SK-N-SH (cell line): Measurements from ENCODE around the gene FAM3C. TPM values are rescaled to one million over a fixed set of nuclear protein-coding genes. Genes with fewer than 3 reads are reported as not detected.
"Not testable (repeated sequence)": the region's sequence is repeated elsewhere in the genome, so short reads cannot be mapped to it uniquely, and the experiment has no call there.

Experiments used
- CTCF ChIA-PET: fragments of 300-600, 350-600 bp; formaldehyde crosslinking; extraction: SDS; loops from one replicate; lab custom pipeline; 2021; lab: Yijun Ruan, JAX
- POLR2A ChIA-PET: fragments of 350-600 bp; sonication (Branson Sonifier 250); formaldehyde crosslinking; extraction: SDS; loops from one replicate; lab custom pipeline; 2020; ENCODE audit warnings: antibody characterized with exemption, inconsistent platforms; lab: Yijun Ruan, JAX
- DNase-seq: peaks from one replicate; pipeline ENCODE4 v3.0.0; 2012
- H2AFZ ChIP-seq: fragments of 200-600 bp; sonication (generic); 2 replicates; pipeline ENCODE4 v1.8.1; 2016; ENCODE audit warnings: antibody characterized with exemption, mild to moderate bottlenecking, low read depth
- H3F3A ChIP-seq: fragments of 200-600 bp; sonication (generic); replicated peaks from 2 replicates; pipeline ENCODE3; 2016; ENCODE audit warnings: antibody characterized with exemption, mild to moderate bottlenecking; ENCODE audit not compliant: insufficient read depth
- H3K27ac ChIP-seq, 2 experiments: fragments of 200-500 bp in 1 of 2; fragments of 200-600 bp in 1 of 2; sonication (Bioruptor generic) in 1 of 2; sonication (generic), shearing (Covaris generic) in 1 of 2; 2 replicates each; pipeline versions ENCODE4 v1.5.1 to v1.6.1; 2014 to 2016; ENCODE audit warnings: low read depth in 2 of 2, inconsistent platforms in 1 of 2, low read length in 1 of 2, mild to moderate bottlenecking in 1 of 2, mixed read lengths in 1 of 2
- H3K27me3 ChIP-seq: fragments of 200-600 bp; sonication (generic), shearing (Covaris generic); 2 replicates; pipeline ENCODE4 v1.6.1; 2016; ENCODE audit warnings: mixed run types; ENCODE audit not compliant: insufficient read depth
- H3K36me3 ChIP-seq, 2 experiments: fragments of 200-500 bp in 1 of 2; fragments of 200-600 bp in 1 of 2; sonication (Bioruptor generic) in 1 of 2; sonication (generic) in 1 of 2; replicated peaks in 1 of 2; 2 replicates each; pipeline versions ENCODE3 to v1.5.1; 2014 to 2016; ENCODE audit warnings: low read length in 1 of 2, mild to moderate bottlenecking in 1 of 2; ENCODE audit not compliant: insufficient read depth in 2 of 2, control insufficient read depth in 1 of 2
- H3K4me1 ChIP-seq, 2 experiments: fragments of 200-500 bp in 1 of 2; fragments of 200-600 bp in 1 of 2; sonication (Bioruptor generic) in 1 of 2; sonication (generic), shearing (Covaris generic) in 1 of 2; 2 replicates each; pipeline versions ENCODE4 v1.5.1 to v1.6.1; 2014 to 2016; ENCODE audit warnings: low read depth in 1 of 2, low read length in 1 of 2, mixed run types in 1 of 2; ENCODE audit not compliant: insufficient read depth in 2 of 2, control insufficient read depth in 1 of 2
- H3K4me2 ChIP-seq: fragments of 200-600 bp; sonication (generic), shearing (Covaris generic); 2 replicates; pipeline ENCODE4 v1.6.1; 2017; ENCODE audit warnings: mixed run types
- H3K4me3 ChIP-seq, 2 experiments: fragments of 200-500 bp in 1 of 2; fragments of 200-600 bp in 1 of 2; sonication (Bioruptor generic) in 1 of 2; sonication (generic), shearing (Covaris generic) in 1 of 2; 2 replicates each; pipeline versions ENCODE4 v1.5.1 to v1.8.1; 2014 to 2016; ENCODE audit warnings: low read depth in 2 of 2, inconsistent platforms in 1 of 2, low read length in 1 of 2, mild to moderate bottlenecking in 1 of 2, mixed read lengths in 1 of 2, moderate library complexity in 1 of 2
- H3K79me2 ChIP-seq: fragments of 200-600 bp; sonication (generic); 2 replicates; pipeline ENCODE4 v1.8.1; 2017; ENCODE audit warnings: mild to moderate bottlenecking; ENCODE audit not compliant: insufficient read depth
- H3K9ac ChIP-seq: fragments of 200-600 bp; sonication (generic); 2 replicates; pipeline ENCODE4 v1.6.1; 2017; ENCODE audit warnings: mixed run types
- H3K9me2 ChIP-seq: fragments of 200-600 bp; sonication (generic); 2 replicates; pipeline ENCODE4 v1.6.1; 2017; ENCODE audit warnings: mixed run types
- H3K9me3 ChIP-seq: fragments of 200-600 bp; sonication (generic); 2 replicates; pipeline ENCODE4 v1.6.1; 2017; ENCODE audit warnings: mixed run types, mild to moderate bottlenecking, moderate library complexity
- H4K20me1 ChIP-seq: fragments of 200-600 bp; sonication (generic); 2 replicates; pipeline ENCODE4 v1.6.1; 2017; ENCODE audit warnings: mild to moderate bottlenecking, mixed run types; ENCODE audit not compliant: insufficient read depth
- CHD2 ChIP-seq: fragments of 150-350 bp; IDR thresholded peaks from 2 replicates; pipeline ENCODE4 v1.6.1; 2018; ENCODE audit warnings: low read length; ENCODE audit not compliant: partially characterized antibody
- CTCF ChIP-seq: fragments of 200-600 bp; sonication (generic); IDR thresholded peaks from 2 replicates; pipeline ENCODE4 v1.6.1; 2017; ENCODE audit warnings: antibody characterized with exemption, mild to moderate bottlenecking, moderate library complexity
- EP300 ChIP-seq, 2 experiments: IDR thresholded peaks; 2 replicates each; pipeline versions ENCODE4 v1.4.0 to v1.6.1; 2012; ENCODE audit warnings: borderline replicate concordance in 1 of 2, low read depth in 1 of 2, low read length in 1 of 2
- FOSL2 ChIP-seq: IDR thresholded peaks from 2 replicates; pipeline ENCODE4 v1.4.0; 2012; ENCODE audit warnings: low read depth, mild to moderate bottlenecking, moderate library complexity, borderline replicate concordance
- GABPA ChIP-seq: IDR thresholded peaks from 2 replicates; pipeline ENCODE4 v1.4.0; 2012; ENCODE audit warnings: low read depth, mild to moderate bottlenecking
- GATA2 ChIP-seq: sonication (generic); formaldehyde crosslinking; IDR thresholded peaks from 2 replicates; pipeline ENCODE4 v1.5.0; 2020; ENCODE audit warnings: mild to moderate bottlenecking, missing genetic modification reagents
- JUND ChIP-seq: IDR thresholded peaks from 2 replicates; pipeline ENCODE4 v1.4.0; 2012
- MXI1 ChIP-seq: IDR thresholded peaks from 2 replicates; pipeline ENCODE4 v1.6.1; 2012; ENCODE audit warnings: mild to moderate bottlenecking, low read depth, low read length, improper control_type of control experiment
- POLR2AphosphoS5 ChIP-seq: IDR thresholded peaks from 2 replicates; pipeline ENCODE4 v1.6.1; 2012; ENCODE audit warnings: low read depth, low read length
- RAD21 ChIP-seq: IDR thresholded peaks from 2 replicates; pipeline ENCODE4 v1.6.1; 2012; ENCODE audit warnings: mild to moderate bottlenecking, low read length
- RFX5 ChIP-seq: IDR thresholded peaks from 2 replicates; pipeline ENCODE4 v1.6.1; 2012; ENCODE audit warnings: mild to moderate bottlenecking, improper control_type of control experiment, low read length
- TAF1 ChIP-seq: IDR thresholded peaks from 2 replicates; pipeline ENCODE4 v1.6.1; 2012; ENCODE audit warnings: low read depth, mild to moderate bottlenecking, low read length, moderate library complexity, borderline replicate concordance
- TEAD4 ChIP-seq: IDR thresholded peaks from 2 replicates; pipeline ENCODE4 v1.4.0; 2012; ENCODE audit warnings: mild to moderate bottlenecking, borderline replicate concordance; ENCODE audit not compliant: insufficient read depth
- USF2 ChIP-seq: fragments of 150-350 bp; IDR thresholded peaks from 2 replicates; pipeline ENCODE4 v1.6.1; 2017; ENCODE audit warnings: antibody characterized with exemption, low read length, low read depth, borderline replicate concordance
- ZBTB33 ChIP-seq: IDR thresholded peaks from 2 replicates; pipeline ENCODE4 v1.4.0; 2012; ENCODE audit warnings: low read depth, borderline replicate concordance
- WGBS: methylation state at CpG from one replicate; pipeline ENCODE4 v1.1.6; 2017; ENCODE audit warnings: low lambda C conversion rate; 5-methylcytosine and 5-hydroxymethylcytosine counted together
- polyA plus RNA-seq, 3 experiments: library from polyadenylated mRNA; depleted of rRNA; stranded (reverse); fragments of >200 nt; gene quantifications; 2 replicates each; pipeline ENCODE4 v1.2.3, GENCODE V29; 2012

Gene FAM3C
- polyA plus RNA-seq, 1 of the 3 experiments (the other 2 are of a cell fraction) = 80.0 TPM

- Histone ChIP-seq H3F3A (peaks cover 7% of the 10 kb centered on the region), H2AFZ (no peak overlapping the region), H3K4me2 (no peak overlapping the region), H3K27ac (no peak overlapping the region), H3K79me2 (no peaks in the 10 kb centered on the region), H3K9me3 (no peaks in the 10 kb centered on the region), H3K9me2 (no peaks in the 10 kb centered on the region), H3K4me1 (peaks cover 2 to 11% of the 10 kb centered on the region in 2 experiments; a peak in 2 of 4 replicates), H4K20me1 (no peaks in the 10 kb centered on the region), H3K36me3 (no peaks in the 10 kb centered on the region), H3K27me3 (no peaks in the 10 kb centered on the region), H3K4me3 (no peak overlapping the region), H3K9ac (no peak overlapping the region)
- POLR2A ChIA-PET = no interaction called here
- DNase-seq = no peak
- TF ChIP-seq EP300 (IDR thresholded peaks at IDR 0.05; ENCODE audit: borderline replicate concordance in 1 of 2, low read depth in 1 of 2, low read length in 1 of 2) (no peak), GATA2 (CRISPR knock-in tag) (no peak), POLR2AphosphoS5 (no peak), GABPA (no peak), MXI1 (no peak), USF2 (no peak), JUND (no peak), FOSL2 (no peak), RAD21 (no peak), CTCF (no peak), CHD2 (no peak), RFX5 (no peak), TEAD4 (no peak), ZBTB33 (no peak), TAF1 (no peak)
- CTCF ChIA-PET = no interaction called here
- 66% methylated on average over 2 of the region's 2 CpGs for WGBS
Measured at GRCh38 chr7:121433775-121434174, 37.7 kb upstream of the FAM3C start.

- H3K9me2 ChIP-seq, H3K79me2 ChIP-seq, H3K9me3 ChIP-seq, H3K36me3 ChIP-seq, H2AFZ ChIP-seq, DNase-seq, H3K27ac ChIP-seq, H3K4me1 ChIP-seq, H3F3A ChIP-seq, H3K27me3 ChIP-seq, H3K4me2 ChIP-seq, H4K20me1 ChIP-seq, H3K9ac ChIP-seq, POLR2A ChIA-PET, H3K4me3 ChIP-seq: not testable (repeated sequence)
- CTCF ChIA-PET = interaction anchor here (0.5 to 0.6 kb wide), 2 partner anchors 32 to 128 kb away, joined by 3 to 4 read pairs; no protein-coding TSS in a partner anchor
- WGBS = 64% methylated on average over 4 of the region's 4 CpGs
Measured at GRCh38 chr7:121432486-121432885, 36.4 kb upstream of the FAM3C start.
